ENCODE results near the gene HOXB7.

Gene HOXB7

GRCh38 chr17:48642059-48642842, 31.4 kb upstream of the HOXB7 start:
- Mint-ChIP-seq H3K9me3 (no peaks in the 10 kb centered on the region), H3K27me3 (peaks cover 57 to 99% of the 10 kb centered on the region in 2 donors), H3K4me1 (ENCODE audit: low read depth in 2 of 2) (peaks cover 21% of the 10 kb centered on the region in 2 donors), H3K36me3 (ENCODE audit: insufficient read depth) (peaks cover 14% of the 10 kb centered on the region), H3K4me3 (peak overlapping the region in 1 of 2 donors; percentile 5), H3K27ac (no peak overlapping the region)
- ATAC-seq (replicated peaks), result no peak
- no peak for DNase-seq

- Mint-ChIP-seq H3K4me3 (peak overlapping the region; percentile 1 to 55), H3K27ac (no peak overlapping the region), H3K9me3 (no peaks in the 10 kb centered on the region), H3K4me1 (ENCODE audit: low read depth in 2 of 2) (peaks cover 20 to 23% of the 10 kb centered on the region in 2 donors), H3K36me3 (ENCODE audit: insufficient read depth) (peaks cover 11% of the 10 kb centered on the region), H3K27me3 (peaks cover 64 to 100% of the 10 kb centered on the region in 2 donors)
- ATAC-seq (replicated peaks), result no peak
- DNase-seq, result no peak
Observed at GRCh38 chr17:48641541-48642058, 30.8 kb upstream of the HOXB7 start.

GRCh38 chr17:48640858-48641180, 30.0 kb upstream of the HOXB7 start:
- H3K4me3 Mint-ChIP-seq, result no peak overlapping the region
- no peaks in the 10 kb centered on the region for H3K9me3 Mint-ChIP-seq
- H3K27ac Mint-ChIP-seq, result no peak overlapping the region
- peaks cover 6% of the 10 kb centered on the region for H3K36me3 Mint-ChIP-seq (ENCODE audit: insufficient read depth)
- no peak for DNase-seq
- peaks cover 18% of the 10 kb centered on the region in 2 donors for H3K4me1 Mint-ChIP-seq (ENCODE audit: low read depth in 2 of 2)
- H3K27me3 Mint-ChIP-seq, result peaks cover 66 to 100% of the 10 kb centered on the region in 2 donors
- no peak for ATAC-seq (replicated peaks)

GRCh38 chr17:48639982-48640857, 29.4 kb upstream of the HOXB7 start:
- peaks cover 15 to 17% of the 10 kb centered on the region in 2 donors for H3K4me1 Mint-ChIP-seq (ENCODE audit: low read depth in 2 of 2)
- H3K9me3 Mint-ChIP-seq, result no peaks in the 10 kb centered on the region
- H3K4me3 Mint-ChIP-seq, result no peak overlapping the region
- H3K27me3 Mint-ChIP-seq, result peaks cover 66 to 100% of the 10 kb centered on the region in 2 donors
- DNase-seq (no peak), ATAC-seq (replicated peaks) (no peak)
- H3K36me3 Mint-ChIP-seq (ENCODE audit: insufficient read depth), result peaks cover 6% of the 10 kb centered on the region
- no peak overlapping the region for H3K27ac Mint-ChIP-seq

- no peak overlapping the region for H3K4me3 Mint-ChIP-seq
- no peaks in the 10 kb centered on the region for H3K9me3 Mint-ChIP-seq
- H3K36me3 Mint-ChIP-seq (ENCODE audit: insufficient read depth), result peaks cover 9% of the 10 kb centered on the region
- H3K4me1 Mint-ChIP-seq (ENCODE audit: low read depth in 2 of 2), result peaks cover 11 to 17% of the 10 kb centered on the region in 2 donors
- no peak for ATAC-seq (replicated peaks)
- H3K27ac Mint-ChIP-seq, result no peak overlapping the region
- no peak for DNase-seq
- H3K27me3 Mint-ChIP-seq, result peaks cover 69 to 100% of the 10 kb centered on the region in 2 donors
Observed at GRCh38 chr17:48639136-48639535, 28.3 kb upstream of the HOXB7 start.

- ATAC-seq (replicated peaks) (no peak), DNase-seq (no peak)
- H3K27me3 Mint-ChIP-seq, result peaks cover 67 to 100% of the 10 kb centered on the region in 2 donors
Observed at GRCh38 chr17:48637323-48638260, 26.8 kb upstream of the HOXB7 start.

GRCh38 chr17:48636177-48637018, 25.6 kb upstream of the HOXB7 start:
- H3K27ac Mint-ChIP-seq, result no peak overlapping the region
- peaks cover 11% of the 10 kb centered on the region for H3K36me3 Mint-ChIP-seq (ENCODE audit: insufficient read depth)
- peak overlapping the region in 1 of 2 donors; percentile 62 for H3K4me3 Mint-ChIP-seq
- peak; percentile 91 for ATAC-seq (replicated peaks)
- no peaks in the 10 kb centered on the region for H3K9me3 Mint-ChIP-seq
- peaks cover 61 to 100% of the 10 kb centered on the region in 2 donors for H3K27me3 Mint-ChIP-seq
- H3K4me1 Mint-ChIP-seq (ENCODE audit: low read depth in 2 of 2), result peaks cover 7 to 8% of the 10 kb centered on the region in 2 donors
- DNase-seq, result peak; percentile 59 to 61 (median 60)

More at GRCh38 chr17:48637323-48638260, 26.8 kb upstream of the HOXB7 start:
- Mint-ChIP-seq H3K4me1 (ENCODE audit: low read depth in 2 of 2) (peaks cover 11 to 15% of the 10 kb centered on the region in 2 donors), H3K9me3 (no peaks in the 10 kb centered on the region), H3K4me3 (peak overlapping the region in 1 of 2 donors; percentile 62), H3K36me3 (ENCODE audit: insufficient read depth) (peaks cover 11% of the 10 kb centered on the region), H3K27ac (no peak overlapping the region)

- ATAC-seq (replicated peaks) (no peak), DNase-seq (no peak)
- Mint-ChIP-seq H3K4me1 (ENCODE audit: low read depth in 2 of 2) (peaks cover 5 to 6% of the 10 kb centered on the region in 2 donors), H3K36me3 (ENCODE audit: insufficient read depth) (peaks cover 8% of the 10 kb centered on the region), H3K27me3 (peaks cover 68 to 100% of the 10 kb centered on the region in 2 donors), H3K4me3 (peak overlapping the region in 1 of 2 donors; percentile 53), H3K9me3 (no peaks in the 10 kb centered on the region), H3K27ac (no peak overlapping the region)
Observed at GRCh38 chr17:48634493-48635208, 23.8 kb upstream of the HOXB7 start.

GRCh38 chr17:48633266-48633677, 22.5 kb upstream of the HOXB7 start:
- Mint-ChIP-seq H3K36me3 (ENCODE audit: insufficient read depth) (peaks cover 8% of the 10 kb centered on the region), H3K27ac (no peak overlapping the region), H3K4me1 (ENCODE audit: low read depth in 2 of 2) (peaks cover 5 to 6% of the 10 kb centered on the region in 2 donors)

GRCh38 chr17:48632579-48633265, 21.9 kb upstream of the HOXB7 start:
- peak overlapping the region in 1 of 2 donors; percentile 37 for H3K4me3 Mint-ChIP-seq
- H3K36me3 Mint-ChIP-seq (ENCODE audit: insufficient read depth), result peaks cover 8% of the 10 kb centered on the region
- peaks cover 5 to 6% of the 10 kb centered on the region in 2 donors for H3K4me1 Mint-ChIP-seq (ENCODE audit: low read depth in 2 of 2)
- H3K27me3 Mint-ChIP-seq, result peaks cover 80 to 100% of the 10 kb centered on the region in 2 donors
- no peak overlapping the region for H3K27ac Mint-ChIP-seq
- ATAC-seq (replicated peaks) (no peak), DNase-seq (no peak)
- no peaks in the 10 kb centered on the region for H3K9me3 Mint-ChIP-seq

More at GRCh38 chr17:48633266-48633677, 22.5 kb upstream of the HOXB7 start:
- peak overlapping the region in 1 of 2 donors; percentile 37 for H3K4me3 Mint-ChIP-seq
- peaks cover 78 to 100% of the 10 kb centered on the region in 2 donors for H3K27me3 Mint-ChIP-seq
- no peaks in the 10 kb centered on the region for H3K9me3 Mint-ChIP-seq
- ATAC-seq (replicated peaks), result no peak
- no peak for DNase-seq
